HG03558 (cell line): ENCODE results near the gene CLCN7.
A peak's percentile ranks its signal among the peaks of the same experiment; 100 is the strongest.
"Not testable (repeated sequence)": the region's sequence is repeated elsewhere in the genome, so short reads cannot be mapped to it uniquely, and the experiment has no call there.

Experiments used
- ATAC-seq: cut with Tn5 transposase; IDR thresholded peaks from one replicate; pipeline ENCODE4 v1.9.1; 2021; ENCODE audit warnings: moderate number of reproducible peaks; ENCODE audit not compliant: unreplicated experiment; ENCODE audit errors: extremely low read depth

The CLCN7 gene

DNA sequence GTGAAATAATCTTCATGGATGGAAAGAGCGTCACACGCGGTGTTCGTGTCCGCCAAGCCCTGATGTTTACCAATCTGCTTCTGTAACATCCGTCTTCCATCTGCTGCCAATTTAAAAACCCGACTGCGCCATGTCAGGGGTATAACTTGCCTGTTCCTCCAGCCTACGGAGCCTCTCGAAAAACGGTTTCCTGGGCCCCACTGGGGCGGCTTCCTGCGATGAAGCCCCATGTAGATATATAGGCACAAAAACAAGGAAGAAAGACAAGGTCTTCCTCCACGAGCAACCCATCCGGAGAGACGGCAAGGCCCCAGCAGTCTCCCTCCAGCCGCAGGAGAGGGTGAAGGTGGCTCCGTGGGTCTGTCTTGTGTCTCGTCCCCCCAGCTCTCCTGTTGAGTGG lies 13.8 kb upstream of the CLCN7 start, which contains the start of gene PTX4:
Gene PTX4 (minus strand): TSS at position 326 of the 400 bp plus-strand sequence. CDS start 35 bp downstream, at position 291.
- no peak for ATAC-seq

DNA sequence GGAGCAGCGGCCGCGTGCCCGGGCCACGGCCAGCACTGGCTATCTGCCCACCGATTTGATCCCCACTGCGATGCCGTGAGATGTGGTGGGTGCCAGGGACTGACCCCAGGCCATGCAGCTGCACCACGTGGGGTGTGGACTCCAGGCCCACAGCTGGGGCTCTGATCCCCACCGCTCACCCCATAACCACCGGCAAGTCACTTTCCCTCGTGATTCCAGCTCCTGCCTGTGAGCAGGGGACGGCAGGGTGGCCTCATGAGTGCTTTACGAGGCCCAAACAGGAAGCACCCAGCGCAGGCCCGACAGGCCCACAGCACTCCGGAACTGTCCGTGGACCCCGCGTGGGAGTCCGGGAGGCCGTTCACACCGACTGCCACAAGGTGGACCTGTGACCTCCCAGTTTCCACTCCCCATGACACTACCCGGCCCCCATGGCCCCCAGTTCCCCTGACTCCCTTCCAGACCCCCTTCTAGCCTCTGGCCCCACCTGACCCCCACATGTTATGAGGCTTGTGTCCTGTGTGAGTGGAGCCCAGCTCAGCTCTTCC lies 13.3 kb upstream of the CLCN7 start:
- no peak for ATAC-seq

DNA sequence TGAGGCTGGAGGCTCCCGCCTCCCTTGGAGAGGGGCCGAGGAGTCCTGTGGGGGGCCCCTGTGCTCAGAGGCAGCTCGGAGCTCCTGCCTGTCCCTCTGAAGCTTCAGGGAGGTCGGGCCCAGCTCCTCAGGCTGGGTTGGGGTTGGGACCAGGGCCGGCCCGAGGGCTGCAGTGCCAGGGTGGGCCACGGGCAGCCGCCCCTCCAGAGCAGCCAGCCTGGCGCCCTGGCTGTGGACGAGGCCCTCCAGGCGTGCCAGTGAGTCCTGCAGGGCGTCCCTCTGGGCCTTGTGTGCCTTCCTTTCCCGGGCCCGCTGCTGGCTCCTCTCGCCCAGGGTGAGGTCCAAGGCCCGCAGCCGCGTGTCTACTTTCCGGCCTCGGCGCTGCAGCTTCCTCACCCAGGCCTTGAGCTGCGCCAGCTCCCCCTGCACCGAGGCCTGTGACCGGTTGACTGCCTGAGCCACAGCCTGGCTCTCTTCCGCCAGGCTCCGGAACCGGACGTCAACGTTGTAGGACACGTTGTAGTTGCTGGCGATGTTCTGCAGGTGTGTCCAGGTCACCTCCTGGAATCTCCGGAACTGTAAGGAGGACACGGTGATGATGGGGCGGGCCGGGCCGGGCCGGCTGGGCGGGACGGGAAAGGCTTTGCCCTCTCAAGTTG lies 12.7 kb upstream of the CLCN7 start:
- no peak for ATAC-seq

DNA sequence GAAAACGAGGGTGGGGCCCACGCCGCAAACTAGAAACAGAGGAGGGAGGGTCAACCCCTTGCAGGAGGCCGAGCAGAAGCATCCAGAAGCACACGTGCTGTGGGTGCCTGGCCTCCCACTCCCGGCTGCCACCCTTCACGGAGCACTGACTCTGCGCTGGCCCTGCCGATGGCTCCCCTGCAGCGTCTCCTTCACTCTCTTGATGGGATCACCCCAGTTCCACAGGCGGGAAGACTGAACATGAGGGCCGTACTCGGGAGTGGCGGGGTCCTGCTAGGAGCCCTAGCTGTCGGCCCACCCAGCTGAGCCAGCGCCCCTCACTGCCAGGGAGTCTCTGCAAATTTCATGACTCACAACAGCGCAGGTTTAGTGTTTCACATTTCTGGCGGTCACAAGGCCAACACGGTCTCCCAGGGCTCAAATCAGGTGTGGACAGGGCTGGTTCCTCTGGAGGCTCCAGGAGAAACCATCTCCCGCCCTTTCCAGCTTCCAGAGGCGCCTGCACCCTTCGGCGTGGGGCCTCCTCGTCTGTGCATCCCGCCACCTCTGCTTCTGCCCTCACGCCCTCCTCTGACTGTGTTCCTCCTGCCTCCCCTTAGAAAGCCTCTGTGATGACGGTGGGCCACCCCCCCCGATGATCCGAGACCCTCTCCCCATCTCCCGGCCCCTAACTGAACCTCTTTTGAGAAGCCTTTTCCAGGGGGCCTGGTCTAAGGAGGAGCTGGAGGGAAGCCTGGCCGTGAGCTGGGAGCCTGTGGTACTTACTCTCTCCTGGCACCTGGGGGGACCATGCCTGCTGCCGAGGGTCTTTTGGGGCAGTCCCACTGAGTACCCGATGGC lies 11.9 kb upstream of the CLCN7 start:
- ATAC-seq = no peak

DNA sequence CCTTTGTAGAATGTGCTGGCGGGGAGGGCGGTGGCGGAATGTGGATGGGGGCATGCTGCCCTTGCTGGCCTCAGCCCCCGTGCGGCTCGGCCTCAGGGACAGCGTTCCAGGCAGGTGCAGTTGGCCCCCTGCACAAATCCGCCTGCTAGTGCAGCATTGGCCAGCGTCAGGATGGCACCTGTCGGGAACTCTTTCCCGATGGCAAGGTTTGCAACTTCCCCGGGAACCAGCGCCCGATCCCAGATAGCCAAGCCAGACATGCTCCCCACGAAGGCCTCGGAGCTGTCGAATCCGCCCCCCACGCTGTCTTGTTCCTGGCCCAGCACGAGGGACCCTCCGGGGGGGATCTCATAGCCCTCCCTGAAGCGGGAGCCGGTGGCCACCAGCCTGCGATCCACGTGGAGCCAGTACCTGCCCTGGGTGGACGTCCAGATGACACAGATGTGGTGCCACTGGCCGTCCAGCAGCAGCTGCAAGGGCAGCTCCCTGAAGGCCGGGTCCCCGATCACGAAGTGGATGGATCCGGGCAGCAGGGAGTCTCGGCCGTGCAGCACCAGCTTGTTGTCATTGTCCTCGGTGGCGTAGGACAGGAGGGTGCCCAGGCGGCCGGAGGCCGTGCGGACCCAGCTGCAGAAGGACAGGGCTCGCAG lies 11.1 kb upstream of the CLCN7 start:
- no peak for ATAC-seq

DNA sequence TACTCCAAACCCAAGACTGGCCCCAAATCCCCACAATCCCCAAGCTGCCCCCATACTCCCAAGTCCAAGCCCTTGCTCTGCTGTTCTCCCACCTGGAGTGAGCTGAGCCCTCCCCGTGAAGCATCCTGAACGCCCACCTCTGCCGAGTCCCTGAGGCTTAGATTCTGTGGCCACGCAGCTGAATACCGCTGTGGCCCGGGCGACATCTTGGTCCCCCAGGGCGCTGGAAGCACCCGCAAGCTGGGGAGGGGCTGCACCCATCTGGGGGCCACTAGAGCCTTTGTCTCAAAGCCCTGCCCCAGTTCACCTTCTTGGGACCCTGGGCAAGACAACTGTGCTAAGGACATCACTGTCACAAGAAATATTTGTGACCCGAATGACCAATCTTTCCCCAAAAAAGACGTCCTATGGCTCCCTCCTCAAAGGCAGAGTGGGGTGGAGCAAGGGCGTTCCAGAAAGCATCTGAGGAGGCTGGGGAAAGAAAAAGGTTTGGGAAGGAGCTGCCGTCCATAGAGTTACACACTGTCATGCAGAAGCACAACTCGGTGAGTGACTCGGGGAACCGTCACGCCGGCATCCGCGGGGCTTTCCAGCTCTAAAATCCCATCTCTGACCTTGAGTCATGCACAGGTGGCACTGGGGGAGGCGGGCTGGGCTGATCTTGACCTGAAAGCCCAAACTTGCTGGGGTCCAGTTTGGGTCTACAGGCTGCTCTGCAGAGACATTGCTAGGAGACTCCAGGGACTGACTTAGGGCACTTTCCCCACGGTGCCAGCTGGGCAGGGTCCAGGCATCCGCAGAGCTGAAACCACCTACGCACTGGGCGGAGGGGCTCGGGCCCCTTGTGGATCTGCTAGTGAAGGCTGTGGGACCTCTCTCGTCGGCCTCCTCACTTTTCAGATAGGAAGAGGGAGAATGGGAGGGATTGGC lies 7.3 kb upstream of the CLCN7 start:
- ATAC-seq = no peak

DNA sequence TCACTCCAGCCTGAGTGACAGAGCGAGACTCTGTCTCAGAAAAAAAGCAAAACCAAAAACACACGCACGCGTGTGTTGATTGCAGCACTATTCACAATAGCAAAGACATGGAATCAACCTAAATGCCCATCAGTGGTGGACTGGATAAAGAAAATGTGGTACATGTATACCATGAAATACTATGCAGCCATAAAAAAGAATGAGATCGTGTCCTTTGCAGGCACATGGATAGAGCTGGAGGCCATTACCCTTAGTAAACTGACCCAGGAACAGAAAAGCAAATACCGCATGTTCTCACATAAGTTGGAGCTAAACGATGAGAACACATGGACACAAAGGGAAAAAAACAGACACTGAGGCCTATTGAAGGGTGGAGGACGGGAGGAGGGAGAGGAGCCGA lies 4.1 kb upstream of the CLCN7 start:
- not testable (repeated sequence) for ATAC-seq

DNA sequence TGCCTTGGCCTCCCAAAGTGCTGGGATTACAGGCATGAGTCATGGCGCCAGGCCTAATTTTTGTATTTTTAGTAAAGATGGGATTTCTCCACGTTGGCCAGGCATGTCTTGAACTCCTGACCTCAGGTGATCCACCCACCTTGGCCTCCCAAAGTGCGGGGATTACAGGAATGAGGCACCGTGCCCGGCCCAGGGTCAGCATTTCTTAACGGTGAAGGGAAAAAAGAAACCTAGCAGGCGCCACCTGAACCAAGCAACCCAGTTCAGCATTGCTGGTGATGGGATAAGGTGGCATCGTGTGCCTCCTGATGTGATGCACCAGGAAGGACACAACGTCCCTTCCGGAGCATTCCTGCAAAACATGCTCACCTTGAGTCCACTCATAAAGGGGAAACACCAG lies 2.2 kb upstream of the CLCN7 start:
- ATAC-seq = no peak

DNA sequence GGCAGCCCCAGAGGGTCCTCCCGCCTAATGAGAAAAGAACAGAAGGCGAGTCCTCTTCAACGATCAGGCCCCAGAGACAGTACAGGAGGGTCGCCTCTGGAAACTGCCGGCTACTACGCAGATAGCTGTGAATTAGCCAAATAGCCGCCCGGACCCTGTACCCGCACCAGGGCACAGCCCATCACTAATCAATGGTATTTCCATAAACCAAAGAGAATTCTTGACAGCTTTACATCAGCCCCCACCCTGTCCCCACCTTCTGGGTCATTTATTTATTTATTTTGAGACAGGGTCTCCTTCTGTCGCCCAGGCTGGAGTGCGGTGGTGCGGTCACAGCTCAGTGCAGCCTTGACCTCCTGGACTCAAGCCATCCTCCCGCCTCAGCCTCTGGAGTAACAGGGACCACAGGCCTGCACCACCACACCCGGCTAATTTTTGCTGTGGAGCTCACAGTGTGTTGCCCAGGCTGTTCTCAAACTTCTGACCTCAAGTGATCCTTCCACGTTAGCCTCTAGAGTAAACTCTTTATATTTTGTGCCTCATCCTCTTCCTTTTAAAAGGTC lies 805 bp upstream of the CLCN7 start:
- no peak for ATAC-seq

DNA sequence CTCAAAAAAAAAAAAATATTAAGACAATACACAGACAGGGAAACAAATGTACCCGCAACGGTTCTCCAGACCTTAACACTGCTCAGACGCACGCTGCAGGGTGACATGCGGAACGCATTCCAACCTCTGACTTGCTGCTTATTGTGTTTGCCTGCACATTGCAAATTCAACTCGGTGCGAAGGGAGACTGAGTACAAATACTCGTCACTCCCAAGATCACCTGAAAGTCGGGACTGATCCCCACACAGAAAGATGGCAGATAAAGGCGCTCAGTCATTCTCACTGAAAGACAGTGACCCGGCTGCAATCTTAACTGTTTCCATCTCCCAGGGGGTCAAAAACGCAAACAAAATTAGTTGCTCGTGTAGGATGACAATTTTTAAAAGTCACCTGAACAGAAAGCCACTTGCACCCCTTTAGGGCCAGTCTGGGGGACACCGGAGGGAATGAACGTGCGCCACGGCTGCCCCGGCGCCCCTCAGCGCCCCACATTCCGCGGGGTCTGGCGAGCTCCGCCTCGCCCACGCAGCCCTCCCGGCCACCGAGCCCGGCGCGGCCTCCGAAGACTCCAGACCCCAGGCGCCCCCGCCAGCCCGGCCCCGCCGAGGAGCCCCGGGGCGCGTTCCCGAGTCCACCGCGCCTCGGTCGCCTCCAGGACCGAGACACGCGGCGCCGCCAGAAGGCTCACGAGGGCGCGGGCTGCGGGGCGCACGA lies 589 bp downstream of the CLCN7 start:
- ATAC-seq = peak; percentile 13

DNA sequence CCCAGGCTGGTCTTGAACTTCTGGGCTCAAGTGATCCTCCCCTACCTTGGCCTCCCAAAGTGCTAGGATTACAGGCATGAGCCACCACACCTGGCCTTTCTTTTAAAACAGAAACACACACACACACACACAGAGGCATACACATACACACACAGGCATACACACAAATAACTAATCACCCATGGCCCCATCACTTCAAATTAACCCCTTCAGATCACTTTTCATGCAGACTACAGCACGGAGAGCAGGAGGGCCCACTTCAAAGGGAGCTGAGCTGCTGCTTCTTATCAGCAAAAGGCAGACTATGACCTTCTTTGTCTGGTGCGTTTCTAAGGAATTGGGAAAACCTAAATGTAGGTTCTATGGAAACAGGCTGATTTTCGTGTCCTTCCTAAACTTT lies 1.9 kb downstream of the CLCN7 start:
- no peak for ATAC-seq

DNA sequence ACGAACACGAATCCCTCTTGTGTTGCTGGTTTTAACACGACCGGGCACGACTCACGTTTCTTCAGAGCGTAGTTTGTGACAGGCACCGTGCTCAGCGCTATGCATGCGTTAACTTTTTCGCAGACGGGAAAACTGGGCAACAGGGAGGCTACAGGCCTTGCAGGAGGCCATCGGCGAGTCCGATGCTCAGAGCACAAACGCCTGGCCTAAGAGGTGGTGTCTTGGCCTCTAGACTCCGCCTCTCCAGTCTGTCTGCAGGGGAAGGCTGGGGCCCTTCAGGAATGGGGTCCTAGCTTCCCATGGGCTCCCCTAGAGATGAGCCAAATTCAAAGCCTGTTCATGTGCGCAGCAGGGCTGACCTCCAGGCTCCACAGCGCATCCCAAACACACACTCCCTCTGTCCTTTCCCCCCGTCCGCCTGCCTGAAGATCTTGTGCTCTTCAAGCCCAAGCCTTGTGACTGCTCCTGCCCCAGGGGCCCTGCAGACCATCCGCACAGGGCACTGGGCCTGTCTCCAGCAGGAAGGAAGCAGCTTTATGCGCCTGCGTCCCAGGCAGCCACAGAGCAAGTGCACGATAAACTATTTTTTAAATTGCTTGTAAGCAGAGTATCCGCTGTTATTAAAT lies 3.1 kb downstream of the CLCN7 start:
- ATAC-seq = no peak

DNA sequence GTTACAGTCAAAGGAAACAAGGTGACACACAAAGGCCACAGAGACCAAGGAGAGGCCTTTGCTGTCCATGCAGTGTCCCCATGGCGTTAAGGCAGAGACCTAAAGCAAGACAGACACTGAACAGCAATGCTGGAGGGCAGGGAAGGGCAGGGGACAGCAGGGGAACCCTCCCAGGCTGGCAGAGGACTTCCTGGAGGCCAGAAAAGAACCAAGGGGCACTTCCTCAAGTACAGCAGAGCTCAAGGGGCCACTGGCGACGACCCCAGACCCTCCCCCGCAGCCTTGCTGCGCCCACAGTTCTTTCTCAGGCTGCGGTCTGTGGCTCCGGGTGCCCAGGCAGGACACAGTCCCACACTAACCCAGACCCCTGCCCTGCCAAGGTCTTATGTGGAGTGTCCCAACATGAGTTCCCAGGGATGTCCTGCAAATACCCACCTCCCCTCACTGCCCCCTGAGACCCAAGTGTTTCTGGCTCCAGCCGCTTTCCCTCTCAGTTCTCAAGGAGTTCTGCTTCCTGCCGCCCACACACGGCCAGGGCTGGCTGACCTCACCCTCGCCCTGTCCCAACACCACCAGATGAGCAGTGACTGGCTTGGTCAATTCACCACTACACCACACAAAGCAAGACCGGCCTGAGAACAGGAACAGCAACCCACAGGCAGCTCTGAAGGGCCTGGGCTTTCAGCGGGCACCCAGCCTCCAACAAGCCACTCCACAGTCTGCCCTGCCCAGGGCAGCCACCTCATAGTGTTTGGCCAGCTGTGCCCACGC lies 4.2 kb downstream of the CLCN7 start:
- ATAC-seq = no peak

DNA sequence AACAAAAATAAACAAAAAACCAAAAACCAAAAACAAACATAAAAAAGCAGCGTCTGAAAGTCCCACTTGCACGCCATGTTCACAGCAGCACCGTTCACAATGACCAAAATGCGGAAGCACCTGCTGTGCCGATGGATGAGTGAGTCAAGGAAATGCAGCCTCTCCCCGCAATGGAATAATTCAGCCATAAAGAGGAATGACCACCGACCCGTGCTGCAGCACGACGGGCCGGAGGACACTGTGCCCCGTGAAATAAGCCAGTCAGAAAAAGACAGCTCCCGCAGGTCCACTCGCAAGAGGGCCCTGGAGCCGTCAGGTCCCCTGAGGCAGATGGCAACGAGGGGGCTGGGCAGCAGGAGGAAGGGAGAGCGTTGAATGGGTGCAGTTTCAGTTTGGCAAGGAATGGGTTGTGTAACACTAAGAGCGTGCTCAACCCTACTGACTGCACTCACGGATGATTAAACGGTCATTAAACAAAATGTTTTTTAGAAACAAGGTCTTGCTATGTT lies 5.1 kb downstream of the CLCN7 start:
- ATAC-seq = no peak

DNA sequence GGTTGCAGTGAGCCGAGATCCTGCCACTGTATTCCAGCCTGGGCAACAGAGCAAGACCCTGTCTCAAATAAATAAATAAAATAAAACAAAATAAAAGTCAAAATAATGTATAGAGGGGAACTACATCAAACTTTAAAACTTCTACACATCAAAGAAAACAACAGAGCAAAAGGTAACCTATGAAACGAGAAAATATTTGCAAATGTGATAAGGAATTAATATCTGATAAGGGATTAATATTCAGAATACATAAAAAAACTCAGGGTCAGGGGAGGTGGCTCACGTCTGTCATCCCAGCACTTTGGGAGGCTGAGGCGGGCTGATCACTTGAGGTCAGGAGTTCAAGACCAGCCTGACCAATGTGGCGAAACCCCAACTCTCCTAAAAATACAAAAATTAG lies 5.7 kb downstream of the CLCN7 start:
- not testable (repeated sequence) for ATAC-seq

DNA sequence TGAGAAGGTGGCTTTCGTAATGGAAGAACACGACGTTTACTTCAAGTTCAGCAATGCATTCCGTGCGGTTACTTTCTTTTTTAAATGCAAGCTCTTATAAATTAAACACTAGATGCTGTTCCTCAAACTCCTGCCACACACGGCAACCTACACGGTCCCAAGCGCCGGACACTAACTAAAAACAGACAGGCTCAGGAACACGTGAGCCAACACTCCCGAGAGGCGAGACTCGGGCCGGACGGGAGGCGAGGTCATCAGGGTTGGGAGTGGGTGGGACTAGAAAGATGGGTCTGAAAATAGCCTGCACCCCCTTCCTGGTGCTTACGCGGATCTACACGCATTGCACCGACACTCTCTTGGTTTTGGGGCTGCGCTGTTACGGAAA lies 6.4 kb downstream of the CLCN7 start:
- ATAC-seq = no peak

DNA sequence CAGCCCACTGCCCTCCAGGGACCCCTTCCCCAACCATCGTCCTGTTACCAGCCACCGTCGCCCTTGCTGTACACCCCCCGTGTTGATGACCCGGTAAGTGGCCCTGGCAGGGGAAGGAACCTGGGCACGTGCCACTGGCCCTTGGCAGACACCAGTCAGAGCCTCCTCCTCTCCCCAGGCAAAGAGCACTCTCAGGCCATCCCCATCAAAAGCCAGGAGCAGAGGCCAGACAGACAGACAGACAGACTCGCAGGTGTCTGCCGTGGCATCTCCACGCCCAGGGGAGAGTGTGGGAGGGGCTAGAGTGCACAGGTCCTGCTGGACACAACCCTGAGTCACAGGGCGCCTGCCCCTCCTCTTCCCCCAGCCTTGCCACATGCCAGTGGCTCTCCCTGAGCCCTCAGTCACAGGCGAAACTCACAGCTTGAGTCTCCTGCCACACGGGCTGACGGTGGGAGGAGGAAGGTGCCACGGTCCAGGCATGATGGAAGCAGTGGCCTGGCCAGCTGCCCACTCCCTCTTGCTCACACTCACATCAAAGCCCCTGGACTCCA lies 7.8 kb downstream of the CLCN7 start:
- no peak for ATAC-seq
